GM21381 (cell line): ENCODE data around the gene SERPINB10.
"Not testable (repeated sequence)": the region's sequence is repeated elsewhere in the genome, so short reads cannot be mapped to it uniquely, and the experiment has no call there.

Source experiments
- ATAC-seq: cut with Tn5 transposase; IDR thresholded peaks from one replicate; pipeline ENCODE4 v1.9.1; 2021; ENCODE audit warnings: mild to moderate bottlenecking, moderate library complexity; ENCODE audit not compliant: unreplicated experiment

Gene SERPINB10

DNA sequence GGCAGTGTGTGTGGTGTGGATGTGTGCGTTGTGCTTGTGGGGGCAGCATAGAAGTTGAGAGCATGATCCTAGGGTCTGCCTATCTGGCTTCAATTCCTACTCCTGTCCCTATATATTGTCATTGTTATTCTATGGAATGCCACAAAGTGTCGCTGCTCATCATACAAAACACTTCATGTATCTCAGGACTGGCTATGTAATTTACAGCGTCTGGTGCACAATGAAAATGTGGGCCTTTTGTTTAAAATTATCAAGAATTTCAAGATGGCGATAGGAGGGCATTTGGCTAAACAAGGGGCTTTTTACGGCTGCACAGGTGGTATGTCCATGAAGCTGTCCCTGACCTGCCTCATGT is 16.8 kb upstream of the SERPINB10 start:
- no peak for ATAC-seq

DNA sequence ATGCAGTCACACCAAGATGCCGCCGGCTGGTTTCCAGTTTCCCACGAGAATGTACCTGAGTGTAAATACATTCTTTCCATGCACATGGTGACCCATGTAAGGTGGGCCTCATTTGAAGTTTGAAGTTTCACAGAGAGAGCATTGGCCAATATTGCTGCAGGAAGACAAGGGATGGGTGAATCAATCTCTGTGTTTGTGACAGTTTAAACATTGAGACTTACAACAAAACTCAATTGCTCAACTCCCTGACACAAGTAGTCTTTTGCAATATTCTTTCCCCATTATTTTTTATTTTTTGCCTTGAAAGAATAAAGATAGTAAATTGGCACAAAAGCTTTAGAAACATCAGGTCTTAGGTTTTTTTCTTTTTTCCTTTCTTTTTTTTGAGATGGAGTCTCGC is 15.2 kb upstream of the SERPINB10 start:
- no peak for ATAC-seq

DNA sequence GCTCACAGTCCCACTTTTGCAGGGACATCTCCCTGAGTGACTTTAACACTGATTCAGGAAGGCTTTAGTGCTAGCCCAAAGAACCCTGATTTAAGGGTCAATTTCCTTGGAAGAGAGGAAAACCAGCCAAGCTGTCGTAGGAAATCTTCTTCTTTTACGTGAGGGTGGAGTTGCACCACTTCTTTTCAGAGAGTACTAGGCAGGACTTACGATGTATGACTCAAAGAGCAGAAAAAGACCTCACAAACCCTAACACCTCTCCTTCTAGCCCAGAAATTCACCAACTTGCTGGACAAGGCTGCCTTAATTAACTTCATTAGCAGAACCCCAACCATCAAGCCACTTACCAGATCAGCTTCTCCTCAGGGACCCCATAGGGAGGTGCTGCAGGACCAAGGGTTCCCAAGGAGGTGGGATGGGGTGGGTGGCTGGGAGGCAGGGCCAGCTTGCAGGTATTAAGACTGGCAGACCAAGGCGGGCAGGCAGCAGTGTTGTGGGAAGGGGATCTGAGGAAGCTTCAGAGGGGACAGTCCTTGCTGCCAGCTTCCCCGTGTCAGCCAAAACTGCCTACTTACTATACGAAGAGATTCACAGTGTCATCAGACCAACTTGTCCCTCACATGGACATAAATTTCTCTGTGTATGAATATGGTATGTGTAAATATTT is 13.5 kb upstream of the SERPINB10 start:
- ATAC-seq, result no peak

DNA sequence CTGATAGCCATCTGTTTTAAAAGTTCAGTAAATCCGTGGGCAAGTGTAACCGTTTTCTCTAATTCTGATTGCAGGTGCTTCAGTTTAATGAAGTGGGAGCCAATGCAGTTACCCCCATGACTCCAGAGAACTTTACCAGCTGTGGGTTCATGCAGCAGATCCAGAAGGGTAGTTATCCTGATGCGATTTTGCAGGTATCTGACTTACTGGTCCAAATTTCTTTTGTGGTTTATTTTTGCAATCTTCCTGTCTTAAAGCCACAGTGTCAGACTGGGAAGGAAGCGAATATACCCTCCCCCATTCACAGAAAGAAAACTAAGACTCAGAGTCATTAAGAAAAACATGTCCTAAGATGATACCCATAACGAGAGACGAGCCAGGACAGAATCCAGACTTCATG is 12.6 kb upstream of the SERPINB10 start:
- no peak for ATAC-seq

DNA sequence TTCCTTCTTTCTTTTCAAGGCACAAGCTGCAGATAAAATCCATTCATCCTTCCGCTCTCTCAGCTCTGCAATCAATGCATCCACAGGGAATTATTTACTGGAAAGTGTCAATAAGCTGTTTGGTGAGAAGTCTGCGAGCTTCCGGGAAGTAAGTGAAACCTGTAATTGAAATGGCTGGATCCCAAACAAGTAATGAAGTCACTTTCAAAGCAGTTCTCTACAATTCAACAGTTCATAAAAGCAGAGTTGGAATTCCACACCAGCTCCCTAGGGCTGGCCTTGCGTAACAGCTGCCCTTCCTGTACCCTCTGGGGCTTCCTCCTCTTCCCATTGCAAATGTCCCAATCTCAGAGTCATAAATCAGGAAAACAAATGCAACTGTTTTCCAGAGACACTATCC is 10.7 kb upstream of the SERPINB10 start:
- no peak for ATAC-seq

DNA sequence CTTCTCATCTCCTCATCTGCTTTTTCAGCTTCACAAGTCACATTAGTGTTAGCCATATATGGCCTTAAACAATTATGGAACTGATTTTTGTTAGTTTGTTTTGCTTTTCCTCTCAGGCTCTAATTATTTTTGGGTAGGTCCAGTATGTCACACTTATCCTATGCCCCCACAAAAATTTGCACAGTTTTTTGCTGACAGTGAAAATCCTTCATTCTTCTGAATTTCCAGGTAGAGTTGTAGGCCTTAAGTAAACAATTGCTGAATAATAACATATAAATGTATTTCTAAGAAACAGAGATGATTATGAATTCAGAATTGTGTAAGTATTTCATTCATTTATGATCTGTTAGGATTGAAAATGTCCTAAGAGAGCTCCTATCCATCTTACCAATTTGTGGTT is 8.6 kb upstream of the SERPINB10 start:
- no peak for ATAC-seq

DNA sequence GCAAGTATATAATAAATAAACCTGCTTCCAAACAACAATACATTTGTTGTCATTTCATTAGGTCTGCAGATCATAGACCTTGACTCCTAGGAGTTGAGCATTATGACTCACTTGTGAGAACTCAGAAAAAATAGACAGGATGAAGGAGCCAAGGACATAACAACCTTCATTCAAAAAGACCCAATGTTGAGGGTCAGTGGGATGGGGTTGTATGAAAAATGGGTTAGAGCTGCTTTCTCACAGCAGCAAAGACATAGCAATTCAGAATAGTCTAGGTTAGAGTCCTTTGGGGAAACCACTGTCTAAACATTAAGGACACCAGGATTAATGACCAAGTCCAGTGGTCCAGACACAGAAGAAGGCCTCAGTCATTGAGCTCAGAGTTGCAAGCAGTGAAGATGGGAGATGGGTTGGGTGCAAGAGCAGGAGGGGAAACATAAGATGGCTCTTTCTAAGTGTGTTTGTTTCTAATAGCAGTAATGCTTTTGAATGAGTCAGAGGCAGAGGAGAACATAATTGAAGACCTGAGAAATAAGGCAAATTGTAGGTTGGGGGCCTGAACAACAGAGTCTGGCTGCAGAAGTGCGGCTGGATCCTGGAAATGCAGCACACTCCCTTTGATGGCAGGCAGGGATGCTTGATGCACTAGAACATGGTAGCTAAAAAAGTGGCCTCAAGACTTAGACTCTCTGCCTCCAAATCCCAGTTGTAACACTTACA is 3.7 kb upstream of the SERPINB10 start:
- no peak for ATAC-seq

DNA sequence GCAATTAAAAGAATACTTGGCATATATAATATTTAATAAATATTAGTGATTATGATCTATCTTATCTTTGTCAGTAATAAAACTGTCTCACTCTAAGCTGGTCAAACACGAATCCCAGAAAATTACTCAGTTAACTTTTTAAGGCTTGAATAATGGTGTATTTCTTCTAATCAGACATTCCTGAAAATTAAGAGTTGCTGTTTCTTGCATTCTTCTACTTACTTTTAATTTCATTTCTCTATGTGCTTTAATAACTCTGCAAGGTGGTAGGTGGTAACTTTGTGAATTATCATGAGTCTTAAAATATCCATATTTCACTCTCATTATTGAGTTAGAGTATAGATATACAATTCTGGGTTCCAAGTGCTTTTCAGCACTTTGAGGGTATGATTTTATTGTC is 3.1 kb upstream of the SERPINB10 start:
- ATAC-seq, result no peak

DNA sequence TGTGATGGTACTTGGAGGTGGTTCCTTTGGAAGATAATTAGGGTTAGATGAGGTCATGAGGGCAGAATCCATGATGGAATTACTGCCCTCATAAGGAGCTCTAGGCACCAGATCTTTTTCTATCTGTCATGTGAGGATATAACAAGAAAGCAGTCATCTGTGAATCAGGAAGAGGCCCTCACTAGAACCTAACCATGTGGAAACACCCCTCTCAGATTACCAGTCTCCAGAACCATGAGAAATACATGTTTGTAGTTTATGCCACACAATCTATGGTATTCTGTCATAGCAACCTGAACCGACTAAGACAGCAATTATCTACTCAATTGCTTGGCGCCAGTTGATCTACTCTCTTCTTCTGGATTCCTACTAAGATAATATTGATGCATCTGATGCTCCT is 2.4 kb upstream of the SERPINB10 start:
- no peak for ATAC-seq

DNA sequence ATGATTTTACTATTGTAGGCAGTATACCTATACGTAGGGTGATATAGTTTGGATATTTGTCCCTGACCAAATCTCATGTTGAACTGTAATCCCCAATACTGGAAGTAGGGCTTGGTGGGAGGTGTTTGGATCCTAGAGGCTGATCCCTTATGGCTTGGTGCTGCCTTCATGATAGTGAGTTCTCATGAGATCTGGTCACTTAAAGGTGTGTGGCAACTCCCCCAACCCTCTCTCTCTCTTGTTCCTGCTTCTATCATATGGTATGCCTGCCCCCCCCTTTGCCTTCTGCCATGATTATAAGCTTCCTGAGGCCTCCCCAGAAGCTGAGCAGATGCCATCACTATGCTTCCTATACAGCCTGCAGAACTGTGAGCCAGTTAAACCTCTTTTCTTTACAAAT is 1.7 kb upstream of the SERPINB10 start:
- ATAC-seq, result no peak

DNA sequence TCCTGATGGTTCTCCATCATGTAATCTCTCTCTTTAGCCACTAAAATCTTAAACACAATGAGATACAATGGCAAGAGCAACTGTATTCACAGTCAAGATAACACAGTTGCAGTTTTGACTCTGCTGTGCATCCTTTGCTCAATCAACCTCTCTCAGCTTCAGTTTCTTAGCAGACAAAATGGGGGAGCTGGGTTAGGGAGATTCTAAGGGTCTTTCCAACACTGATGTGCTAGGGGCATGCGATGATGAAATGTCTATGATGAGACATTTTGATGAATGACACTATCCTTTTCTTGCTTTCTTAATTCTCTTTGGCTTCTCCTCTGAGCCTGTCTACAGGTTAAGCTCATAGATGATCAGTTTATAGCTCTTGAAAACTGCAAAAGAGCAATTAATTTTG is 1.1 kb downstream of the SERPINB10 start:
- no peak for ATAC-seq

DNA sequence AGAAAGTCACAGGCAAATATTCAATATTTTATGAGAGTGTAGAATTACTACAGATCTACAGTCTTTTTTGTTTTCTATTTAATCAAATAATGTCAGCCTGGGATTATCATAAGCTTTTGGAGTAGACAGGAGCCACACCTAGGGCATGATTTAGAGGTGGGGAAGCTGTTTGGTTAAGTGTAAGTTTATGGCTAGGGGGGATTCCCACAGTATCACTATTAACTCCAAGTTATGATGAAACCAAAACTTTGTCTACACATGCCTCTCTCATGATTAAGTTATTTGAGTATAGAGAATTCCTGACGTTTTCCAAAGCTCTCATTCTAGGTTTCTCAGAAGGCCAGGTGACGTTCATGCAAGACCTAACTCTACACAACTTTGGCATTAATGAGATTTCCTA is 2.1 kb downstream of the SERPINB10 start:
- ATAC-seq, result peak; percentile 55

DNA sequence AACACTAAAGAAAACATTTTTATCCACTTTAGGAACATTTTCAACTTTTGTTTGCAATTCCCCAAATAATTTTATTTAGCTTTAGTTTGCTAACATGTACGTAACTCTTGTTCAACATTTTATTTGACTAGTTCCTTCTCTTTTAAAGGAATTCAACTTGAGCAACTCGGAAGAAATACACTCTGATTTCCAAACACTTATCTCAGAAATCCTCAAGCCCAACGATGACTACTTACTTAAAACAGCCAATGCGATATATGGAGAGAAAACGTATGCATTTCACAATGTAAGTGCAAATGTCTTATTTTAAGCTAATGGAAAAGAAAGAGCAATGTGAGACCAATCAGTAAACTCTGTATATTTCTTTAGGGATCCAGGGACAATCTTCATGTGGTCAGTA is 10.1 kb downstream of the SERPINB10 start:
- no peak for ATAC-seq

DNA sequence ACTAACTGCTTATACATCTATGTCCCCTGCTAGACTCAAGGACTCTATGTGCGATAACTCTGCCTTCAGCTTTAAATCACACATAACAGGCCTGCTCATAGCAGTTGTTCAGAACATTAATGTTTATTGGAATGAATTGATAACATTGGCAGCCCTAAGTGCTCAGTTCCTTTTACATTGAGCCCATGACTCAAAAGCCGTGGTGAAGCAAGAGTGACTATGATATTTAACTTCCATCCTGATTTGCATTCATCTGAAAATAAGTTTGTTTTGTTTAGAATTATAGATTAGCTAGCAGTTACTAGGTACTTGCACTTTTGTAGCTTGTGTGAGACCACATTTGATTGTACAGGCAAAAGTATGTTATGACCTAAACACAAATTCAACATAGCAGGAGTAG is 14.3 kb downstream of the SERPINB10 start:
- no peak for ATAC-seq

DNA sequence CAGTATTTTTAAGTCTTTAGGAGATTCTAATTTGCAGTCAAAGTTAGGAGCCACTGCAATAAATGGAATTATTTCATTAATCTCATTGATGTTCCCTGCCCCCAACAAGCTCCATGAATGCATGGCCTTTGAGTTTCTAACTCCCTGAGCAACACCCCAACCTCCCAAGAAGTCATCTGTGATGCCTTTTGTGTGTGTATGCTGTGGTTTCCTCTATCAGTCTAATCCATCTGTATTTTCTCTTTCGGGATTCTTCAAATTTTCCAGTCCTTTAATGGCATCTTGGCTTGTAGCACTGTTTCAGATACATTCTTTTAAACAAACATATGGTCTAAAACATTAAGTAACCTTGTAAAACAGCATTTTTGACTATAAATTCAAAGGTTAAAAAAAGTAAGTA is 16.8 kb downstream of the SERPINB10 start:
- ATAC-seq, result no peak

DNA sequence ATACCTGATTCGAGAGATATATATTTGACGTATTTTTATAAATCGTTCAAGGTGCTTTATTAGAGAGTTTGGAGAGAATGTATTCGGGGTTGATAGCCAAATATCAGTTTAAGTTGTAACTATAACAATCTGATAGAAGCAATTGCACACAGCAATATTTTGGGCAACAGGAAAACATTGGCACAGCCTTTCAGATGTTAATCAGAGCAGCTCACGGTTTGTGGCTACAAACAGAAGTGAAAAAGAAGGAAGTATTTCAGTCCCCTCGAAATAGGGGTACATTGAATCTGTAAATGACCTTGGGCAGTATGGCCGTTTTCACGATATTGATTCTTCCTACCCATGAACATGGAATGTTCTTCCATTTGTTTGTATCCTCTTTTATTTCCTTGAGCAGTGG is 20.6 kb downstream of the SERPINB10 start:
- no peak for ATAC-seq

DNA sequence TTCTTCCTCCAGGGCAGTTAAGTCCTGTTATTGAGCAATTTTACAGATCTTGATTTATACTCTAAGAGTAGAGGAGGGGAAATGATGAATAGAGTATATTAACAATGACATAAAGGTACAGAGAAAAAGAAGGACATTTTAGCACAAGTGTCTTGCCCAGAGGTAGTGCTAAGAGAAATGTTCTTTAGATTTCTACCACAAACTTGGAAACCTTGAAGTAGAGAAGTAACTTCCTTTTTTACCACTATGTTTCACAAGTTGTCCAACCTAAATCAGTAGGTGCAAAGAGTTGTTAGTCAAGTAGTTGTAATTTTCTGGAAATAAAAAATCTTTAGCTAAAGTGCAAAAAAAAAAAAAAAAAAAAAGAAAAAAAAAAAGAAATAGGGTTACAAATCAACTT is 21.6 kb downstream of the SERPINB10 start:
- not testable (repeated sequence) for ATAC-seq

DNA sequence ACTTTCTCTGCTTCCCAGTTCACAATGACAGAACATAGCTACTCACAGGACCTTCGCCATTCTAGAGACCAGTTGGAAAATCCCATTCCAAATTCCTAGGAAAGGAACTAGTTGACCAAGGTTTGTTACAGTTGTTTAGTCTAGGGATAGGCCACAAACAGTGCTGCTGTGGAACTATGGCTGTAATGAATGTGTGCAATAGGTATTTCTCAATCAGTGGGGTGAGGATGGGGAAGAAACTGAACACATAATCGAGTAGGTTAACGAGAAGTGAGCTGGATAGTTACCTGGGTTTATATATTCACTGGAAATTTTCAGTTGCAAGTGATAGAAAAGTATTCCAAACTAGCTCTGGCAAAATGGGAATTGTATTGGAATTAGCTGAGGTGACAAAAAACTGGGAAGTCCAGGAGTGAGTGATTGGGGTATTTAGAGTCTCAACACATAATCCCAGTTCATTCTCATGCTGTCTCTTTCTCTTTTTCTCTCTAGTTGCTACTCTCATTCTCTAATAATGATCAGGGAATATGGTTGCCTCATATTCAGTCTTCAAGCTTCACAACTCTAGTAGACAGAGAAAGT is 23.1 kb downstream of the SERPINB10 start:
- ATAC-seq, result no peak

DNA sequence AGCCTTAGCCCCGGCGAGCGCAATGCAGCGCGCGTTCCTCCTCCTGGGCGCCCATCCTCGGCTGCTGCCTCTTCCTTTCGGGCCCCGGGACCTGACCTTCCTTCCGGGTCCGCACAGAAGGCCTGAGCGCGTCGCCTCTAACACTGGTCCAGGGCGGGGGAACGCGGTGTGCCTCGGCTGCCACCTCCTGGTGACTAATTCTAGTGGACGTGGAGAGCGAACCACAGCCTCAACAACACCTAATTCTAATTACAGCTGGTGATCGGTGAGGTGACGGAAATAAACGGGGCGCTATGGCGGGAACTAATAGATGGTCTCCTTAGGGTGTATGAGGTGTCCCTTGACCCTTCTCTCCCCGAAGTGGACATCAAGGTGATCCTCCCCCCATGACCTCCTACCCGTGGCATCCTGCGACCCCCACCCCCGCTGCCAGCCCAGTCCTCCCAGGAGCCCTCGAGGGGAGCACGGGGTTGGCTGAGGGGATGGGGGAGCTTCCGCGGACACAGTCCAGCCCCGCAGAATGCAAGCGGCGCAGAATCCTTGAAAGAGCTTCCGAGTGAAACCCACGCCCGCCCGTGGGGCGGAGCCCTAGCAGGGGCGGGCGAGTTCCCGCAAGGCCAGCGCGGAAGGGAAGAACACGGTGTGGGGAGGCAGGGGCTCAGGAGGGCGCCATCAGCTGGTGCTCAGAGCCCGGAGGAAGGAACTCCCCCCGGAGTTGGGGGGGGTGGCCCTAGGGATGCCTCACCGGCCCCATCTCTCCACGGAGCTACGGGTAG is 28.6 kb downstream of the SERPINB10 start:
- peak; percentile 99 for ATAC-seq

DNA sequence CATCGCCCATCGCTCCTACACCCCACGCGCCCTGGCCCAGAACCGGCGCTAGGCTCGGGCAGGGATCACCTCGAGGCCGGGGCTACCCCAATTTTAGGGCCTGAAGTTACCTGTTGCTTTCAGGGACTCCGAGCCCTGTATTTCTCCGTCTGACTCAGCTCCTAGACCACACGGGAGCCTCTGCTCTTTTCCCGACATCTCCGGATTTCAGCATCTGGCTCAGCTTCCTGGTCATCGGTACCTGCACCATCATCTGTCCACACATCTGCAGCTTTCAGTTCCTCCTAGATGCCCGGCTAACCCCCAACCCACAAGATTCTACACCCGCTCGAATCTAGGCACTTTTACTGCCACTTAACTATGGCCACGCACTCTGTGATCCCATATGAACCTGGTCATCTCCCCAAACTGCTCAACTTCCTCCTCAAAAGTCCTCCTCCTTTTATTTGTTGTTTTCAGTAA is 29.2 kb downstream of the SERPINB10 start:
- peak; percentile 12 for ATAC-seq

DNA sequence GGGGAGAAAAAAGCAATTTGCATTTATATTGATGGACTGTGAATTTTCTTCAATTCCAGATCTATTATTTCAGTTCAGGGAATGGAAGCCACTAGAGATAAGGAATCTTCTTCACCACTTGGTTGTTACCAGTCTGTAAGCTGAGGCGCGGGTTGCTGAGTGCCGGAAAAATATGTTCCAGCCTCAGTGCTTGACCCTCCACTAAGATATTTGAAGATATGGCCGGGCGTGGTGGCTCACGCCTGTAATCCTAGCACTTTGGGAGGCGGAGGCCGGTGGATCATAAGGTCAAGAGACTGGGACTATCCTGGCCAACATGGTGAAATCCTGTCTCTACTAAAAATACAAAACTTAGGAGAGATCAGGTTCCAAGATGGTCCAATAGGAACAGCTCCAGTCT is 32.2 kb downstream of the SERPINB10 start:
- ATAC-seq, result no peak
